ENCODE results near the gene ADAM33.

The ADAM33 gene

DNA sequence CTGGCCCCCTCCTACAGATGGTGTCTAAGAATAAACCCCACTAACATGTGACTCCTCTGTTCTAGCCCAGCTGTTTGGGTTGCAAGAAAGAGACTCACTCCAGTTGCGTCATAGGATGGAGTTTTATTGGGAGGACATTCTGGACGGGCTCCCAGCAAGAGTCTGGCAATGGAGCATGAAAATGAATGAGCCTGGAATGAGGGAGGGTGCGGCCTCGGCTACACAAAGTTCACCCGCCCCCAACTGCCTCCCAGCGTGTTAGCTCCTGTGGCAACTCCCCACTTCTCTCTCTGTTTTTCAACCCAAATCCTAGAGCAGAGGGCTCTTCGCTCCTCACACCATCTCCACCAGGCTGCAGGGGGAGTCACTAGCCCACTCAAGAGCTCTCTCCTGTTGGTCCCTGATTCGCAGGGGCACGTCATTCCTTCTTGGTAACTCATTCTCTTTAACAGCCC, 5.1 kb upstream of the ADAM33 start:
- no peak for DNase-seq

DNA sequence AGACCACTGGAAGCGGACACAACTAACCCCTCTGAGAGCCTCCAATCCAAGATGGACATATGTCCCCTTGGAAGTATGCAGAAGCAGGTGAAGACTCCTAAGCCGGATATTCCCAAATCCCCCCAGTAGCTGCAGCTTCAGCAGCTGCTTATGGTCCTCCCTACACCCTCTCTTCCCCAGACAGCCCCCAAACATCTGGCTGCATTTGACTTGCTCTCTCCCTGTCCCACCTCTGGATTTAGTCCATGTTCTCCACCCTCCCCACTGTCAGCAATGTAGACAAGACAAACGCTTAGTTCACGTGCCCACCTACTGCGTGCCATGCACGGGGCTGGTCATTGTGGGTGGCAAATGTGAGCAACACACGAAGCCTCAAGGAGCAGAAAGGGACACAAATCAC, 4.6 kb upstream of the ADAM33 start:
- no peak for DNase-seq

DNA sequence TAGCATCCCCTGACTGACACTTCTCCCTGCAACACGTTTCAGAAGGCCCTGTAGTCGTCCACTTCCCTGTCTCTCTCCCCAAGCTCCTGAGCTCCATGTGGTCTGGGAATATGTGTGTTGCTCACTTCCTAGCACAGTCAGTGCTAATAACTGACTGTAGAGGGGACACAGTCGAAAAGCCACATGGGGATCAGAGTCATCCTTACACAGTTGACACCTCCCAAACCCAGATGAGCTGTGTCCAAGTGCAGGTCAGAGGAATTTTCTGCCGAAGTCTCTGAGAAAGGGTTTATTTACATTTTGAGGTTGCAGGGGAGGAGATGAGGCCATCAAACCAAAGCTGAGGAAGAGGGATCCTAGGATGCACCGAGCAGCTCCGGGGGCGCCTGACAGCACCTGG, 3.5 kb upstream of the ADAM33 start:
- no peak for DNase-seq

DNA sequence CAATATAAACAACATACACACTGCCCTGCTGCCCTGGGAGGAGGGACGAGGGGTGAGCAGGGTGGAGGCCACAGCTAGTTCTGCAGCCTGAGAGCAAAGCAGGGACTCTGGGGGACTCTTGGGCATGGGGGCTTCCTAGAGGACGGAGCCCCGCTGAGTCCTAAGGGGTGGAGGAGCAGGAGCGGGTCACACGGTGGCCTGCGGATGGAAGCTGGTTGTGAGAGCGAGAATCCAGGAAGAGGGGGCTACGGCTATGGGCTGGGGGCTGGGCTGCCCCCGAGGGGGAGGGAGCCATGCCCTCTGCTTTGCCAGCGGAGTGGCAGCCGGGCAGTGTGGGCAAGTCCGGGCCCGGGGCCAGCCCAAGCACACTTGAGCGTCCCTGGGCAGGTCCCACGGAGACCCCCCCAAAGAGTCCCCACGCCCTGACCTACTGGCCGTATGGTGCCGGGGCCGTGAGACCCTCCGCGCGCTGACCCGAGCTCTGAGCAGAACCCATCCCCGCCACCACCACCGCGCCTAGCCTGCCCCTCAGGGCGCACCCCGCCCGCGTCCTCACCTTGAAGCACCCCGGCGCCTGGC, 369 bp downstream of the ADAM33 start:
- DNase-seq, result no peak

DNA sequence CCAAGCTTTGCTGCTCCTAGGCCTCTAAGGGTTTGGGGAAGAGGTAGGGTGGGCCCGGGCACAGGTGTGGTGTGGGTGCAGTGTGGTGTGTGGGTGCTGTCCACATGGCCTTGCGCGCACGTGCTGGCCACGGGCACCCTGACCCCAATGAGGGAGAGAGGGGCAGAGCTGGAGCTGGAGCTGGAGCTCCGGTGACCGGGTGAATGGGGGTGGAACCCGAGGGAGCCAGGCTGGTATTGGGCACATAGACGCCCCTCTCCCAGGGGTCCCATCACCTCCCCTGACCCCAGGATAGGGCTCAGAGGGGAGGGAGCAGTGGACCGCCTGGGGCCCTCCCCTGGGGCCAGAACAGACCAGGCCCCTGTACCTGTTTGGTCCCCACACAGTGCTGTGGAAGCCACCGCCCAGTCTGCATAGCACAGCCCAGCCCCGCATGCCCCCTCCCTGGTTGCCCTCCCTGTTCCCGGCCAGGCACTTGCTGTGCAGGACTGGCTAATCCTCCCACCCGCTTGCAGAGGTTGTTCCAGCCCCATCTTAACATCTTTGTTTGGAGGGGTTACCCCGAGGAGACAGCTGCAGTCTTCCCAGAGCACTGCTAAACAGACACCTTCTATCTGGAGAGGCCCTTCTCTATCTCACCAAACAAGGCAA, 984 bp downstream of the ADAM33 start:
- DNase-seq, result no peak

DNA sequence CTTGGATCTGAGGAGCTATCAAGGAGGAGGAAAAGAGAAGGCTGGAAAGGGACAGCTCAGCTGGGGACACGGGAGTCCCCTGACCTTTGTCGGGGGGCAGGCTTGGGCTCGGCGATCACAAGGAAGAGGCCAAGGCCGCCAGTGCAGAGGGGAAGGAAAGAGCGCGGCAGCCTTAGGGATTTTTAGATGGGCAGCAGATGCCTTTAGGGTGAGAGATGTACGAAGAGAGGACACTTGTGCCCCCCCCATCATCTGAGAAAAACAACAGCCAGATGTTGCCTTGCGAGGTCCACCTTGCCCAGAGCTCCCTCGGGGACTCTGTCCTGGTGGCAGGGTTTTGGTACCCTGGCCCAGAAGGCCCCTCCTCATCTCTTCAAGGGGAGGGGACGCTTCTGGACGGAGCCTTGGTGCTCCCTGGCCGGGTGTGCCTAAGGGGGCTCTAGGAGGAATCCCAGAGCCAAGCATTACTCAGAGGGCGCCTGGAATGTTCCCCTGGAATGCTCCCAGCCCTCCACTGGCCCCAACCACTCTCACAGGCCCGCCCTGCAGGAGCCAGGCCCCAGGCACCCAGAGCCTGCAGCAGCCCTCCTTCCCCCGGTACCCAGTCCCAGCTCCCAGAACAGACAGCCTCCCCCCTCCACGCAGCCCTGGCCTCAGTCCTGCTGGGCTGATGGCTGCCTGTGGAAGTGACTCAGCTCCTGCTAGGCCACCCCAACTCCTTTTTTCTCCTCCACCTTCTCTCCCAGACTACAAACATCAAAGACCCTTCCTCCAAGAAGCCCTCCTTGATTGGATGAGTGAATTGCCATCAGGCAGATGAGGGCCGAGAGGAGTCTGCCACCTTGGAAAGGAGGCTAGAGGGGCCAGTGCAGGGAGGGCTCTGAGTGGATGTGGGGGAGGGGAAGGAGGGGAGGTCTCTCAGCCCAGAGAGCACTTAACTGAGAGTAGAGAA, 1.8 kb downstream of the ADAM33 start:
- DNase-seq, result no peak

DNA sequence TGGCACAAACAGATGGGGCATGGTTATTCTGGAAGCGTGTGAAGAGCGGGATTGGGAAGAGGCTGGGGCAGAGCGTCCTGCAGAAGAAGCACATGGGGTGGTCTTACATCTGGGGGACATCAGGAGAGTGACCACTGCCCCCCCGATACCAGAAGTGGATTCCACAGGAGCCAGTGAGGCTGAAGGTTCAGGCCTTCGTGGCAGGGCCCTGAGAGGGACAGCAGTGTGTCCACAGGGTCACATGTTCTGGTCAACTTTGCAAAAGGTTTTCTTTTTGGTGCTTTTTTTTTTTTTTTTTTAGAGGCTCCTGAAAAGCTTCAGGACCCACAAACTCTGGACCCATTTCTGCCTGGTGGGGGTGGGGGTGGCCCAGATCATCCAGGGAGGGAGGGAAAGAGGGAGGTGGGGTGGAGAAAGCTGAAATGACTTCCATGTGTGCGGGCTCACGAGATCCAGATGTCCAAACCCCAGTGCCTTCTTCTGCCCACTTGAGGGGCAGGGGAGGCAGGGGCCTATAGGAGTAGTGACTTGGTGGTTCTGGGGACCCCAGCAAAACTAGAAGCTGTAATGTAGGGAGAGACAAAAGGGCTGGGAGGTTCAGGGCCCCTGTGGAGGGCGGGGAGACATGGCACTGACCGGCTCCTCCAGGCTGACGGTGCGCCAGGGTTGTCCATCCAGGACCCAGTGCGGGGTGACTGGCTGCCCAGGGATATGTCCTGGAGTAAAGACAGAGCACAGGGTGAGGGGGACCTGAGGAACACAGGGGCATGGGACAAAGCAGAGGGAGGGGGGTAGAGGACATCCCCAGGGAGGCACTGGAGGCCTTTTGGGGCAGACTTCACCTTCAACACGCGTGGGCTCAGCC, 2.7 kb downstream of the ADAM33 start:
- DNase-seq, result no peak

DNA sequence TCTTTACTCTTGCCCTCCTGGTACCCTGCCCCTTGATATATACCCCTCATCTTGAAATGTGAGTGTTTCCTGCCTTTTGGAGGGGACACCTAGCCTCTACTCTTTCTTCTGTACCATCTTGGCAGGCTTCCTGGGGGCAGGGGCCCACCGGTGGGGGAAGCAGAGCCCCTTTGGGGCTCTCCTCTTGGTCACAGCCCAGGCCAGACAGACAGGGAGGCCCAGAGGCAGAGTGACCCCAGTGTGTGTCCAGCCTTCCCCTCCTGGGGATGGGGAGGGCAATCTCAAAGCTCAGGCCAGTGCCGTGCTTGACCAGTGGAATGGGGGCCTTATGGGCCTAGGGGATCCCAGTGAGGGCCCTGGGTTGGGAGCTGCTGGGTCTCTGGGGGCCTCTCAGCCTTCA, 3.6 kb downstream of the ADAM33 start:
- DNase-seq, result no peak

DNA sequence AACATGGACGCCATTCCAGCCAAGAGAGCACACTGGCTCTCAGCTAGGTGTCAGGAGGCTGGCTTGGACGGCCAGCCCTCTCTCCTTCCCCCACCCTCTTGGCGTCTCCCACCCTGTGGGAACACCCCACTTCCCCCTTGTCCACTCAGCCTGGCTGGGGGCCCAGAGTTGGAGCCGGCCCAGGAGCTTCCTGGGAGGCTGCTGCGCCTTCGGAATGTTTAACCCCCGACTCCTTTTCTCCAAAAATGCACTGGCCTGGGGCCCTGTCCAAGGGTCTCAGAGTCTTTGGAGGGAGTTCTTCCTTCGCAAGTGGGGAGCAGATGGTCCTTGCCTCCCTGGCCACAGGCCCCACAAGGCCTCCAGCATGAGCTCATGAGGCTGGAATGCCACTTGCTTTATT, 4.1 kb downstream of the ADAM33 start:
- no peak for DNase-seq

DNA sequence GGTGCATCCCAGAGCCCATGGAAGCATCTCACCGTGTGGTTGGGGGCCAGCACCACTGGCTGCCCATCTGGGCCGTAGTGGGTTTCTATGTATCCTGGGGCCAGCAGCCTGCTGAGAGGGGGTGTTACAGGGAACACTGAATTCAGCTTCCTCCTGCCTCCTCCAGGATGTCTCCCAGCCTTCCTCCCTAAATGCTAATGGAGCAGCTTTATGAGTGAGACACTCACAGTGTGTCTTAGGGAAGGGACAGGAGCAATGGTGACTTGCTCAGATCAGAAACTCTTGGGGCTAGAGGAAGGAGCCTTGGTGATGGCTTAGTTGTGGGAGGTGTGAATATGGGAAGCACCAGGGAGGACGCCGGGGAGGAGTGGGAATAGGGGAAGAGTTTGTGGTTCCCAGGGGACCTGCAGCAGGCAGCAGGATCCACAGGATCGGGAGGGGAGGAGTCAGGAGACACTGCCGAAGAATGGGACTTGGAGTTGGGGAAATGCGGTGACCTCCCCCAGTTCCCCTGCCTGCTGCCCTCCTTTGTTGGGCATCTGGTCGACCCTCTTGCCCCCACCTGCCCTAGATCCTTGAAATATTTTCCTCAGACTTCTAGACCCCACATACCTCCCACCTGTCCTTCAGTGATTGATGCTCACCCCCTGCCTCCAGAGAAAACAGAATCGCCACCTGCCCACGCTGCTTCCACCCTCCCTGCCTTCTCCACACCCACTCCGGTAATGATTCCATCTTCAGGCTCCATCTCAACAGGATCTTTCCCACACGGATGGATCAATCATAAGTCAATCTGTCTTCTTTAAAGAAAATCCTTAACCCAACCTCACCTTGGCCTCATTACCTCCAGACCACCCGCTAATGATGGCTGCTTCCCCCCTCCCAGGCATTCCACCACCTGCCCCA, 6.6 kb downstream of the ADAM33 start:
- DNase-seq, result no peak

DNA sequence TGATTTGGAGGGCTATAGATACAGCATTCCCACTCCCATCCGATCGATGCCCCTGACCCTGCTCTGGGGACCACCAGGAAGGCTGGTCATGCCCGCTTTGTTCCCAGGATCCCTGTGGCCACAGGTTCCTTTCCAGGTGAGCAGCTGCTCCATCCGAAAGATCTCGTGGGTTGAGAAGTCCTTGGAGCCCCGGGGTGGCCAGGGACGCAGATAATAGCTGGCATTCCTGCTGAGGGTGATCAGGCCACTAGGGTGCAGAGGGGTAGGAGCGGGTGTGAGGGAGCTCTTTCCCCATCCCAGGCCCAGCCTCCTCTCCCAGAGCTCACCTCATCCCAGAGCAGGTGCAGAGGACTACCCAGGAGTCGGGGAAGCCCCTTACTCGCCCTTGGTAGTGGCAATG, 7.4 kb downstream of the ADAM33 start:
- no peak for DNase-seq

DNA sequence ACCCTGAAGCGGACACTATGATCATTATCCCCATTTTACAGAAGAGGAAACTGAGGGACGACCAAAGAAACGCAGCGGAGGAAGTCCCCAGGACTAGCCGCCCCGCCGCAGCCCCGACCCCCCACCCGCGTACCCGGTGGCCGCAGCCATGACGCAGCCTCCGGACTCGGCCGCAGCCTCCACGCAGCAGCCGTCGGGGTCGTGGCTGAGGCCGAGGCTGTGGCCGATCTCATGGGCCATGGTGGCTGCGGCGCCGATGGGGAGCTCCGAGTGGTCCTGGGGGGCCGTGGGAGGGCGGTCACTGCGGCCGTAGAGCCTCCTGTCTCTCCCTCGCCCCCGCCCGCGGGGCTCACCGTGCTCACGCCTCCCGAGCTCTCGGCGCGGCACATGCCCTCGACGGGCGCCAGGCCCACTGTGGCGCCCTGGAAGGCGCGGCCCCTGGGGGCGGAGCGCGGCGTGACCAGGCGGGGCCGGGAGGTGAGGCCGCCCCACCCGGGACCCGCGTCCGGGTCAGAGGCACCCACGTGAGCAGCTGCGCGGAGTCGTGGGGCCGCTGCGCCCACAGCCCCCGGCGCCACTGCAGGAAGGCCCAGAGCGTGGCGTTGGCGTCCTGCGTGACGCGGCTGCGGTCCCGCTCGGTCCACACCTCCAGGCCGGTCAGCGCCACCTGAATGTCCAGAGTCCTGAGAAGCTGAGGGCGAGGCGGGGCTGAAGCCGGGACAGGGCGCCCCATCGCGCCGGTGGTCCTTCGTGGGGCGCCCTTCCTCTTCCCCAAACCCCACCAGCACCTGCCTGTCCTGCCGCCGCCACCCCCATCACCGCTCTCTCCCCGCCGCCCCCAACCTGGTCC, 8.4 kb downstream of the ADAM33 start:
- DNase-seq, result no peak

DNA sequence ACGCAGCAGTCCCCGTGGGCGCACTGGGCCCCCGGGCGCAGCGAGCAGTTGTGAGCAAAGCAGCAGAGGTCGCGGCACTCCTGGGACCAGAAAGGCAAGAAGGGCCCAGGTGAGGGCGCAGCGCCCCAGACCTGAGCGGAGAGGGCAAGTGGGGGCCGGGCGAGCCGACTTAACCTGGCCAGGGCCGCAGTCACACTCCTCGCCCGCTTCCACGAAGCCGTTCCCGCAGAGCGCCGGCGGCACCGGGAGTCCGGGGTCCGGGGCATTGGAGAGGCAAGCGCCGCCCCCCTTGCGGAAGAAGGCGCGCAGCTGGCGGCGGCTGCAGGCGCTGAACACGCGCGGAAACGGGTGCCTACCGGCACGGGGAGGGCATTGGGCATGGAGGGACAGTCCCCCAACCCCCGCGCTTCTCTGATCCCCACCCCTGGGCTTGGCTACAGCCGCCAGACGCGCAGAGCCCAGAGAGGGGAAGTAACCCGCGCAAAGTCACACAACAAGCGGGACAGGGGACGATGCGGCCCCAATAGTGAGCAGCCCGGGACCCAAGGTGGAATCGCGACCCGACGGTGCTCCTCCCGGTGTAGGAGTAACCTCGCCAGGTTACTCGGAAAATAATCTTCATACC, 9.2 kb downstream of the ADAM33 start:
- DNase-seq, result no peak

DNA sequence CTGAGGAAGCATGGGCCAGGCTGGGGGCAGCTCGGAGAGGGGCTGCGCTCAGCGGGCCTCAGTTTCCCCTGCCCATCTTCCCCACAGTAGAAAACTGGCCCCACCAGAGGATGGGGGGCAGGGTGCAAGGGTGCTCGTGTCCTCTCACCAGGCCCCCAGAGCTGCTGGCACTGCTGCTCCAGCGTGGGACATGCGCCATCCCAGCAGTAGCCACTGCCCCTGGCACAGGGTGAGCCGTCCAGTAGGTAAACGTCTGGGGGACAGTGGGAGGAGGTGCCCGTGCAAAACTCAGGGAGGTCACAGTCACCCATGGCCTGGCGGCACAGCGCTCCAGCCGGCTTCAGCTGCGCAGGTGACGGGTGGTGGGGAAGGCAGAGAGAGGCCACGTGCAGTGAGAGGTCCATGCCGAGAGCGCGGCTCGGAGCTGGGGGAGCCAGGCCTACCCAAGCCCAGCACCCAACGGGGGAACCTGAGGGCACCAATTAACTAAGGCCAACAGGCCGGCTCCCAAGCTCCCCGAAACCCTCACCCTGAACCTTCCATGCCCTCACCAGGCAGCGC, 9.7 kb downstream of the ADAM33 start:
- no peak for DNase-seq

DNA sequence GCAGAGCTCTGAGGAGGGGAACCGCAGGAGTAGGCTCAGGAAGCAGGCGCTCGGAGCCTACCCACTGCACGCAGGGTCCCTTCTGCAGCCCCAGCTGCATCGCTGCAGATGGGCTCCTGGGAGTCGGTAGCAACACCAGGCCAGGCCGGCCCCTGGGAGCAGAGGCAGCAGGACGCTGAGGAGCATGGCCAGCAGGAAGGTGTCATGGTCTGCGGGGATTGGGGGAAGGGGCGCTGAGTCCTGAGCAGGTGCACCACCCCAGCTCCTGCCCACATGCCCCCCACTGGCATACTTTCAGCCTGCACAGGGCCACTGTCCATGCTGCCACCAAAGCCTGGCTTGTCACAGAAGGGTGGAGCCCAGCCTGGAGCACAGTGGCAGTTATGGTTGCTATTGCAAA, 10.9 kb downstream of the ADAM33 start:
- no peak for DNase-seq

DNA sequence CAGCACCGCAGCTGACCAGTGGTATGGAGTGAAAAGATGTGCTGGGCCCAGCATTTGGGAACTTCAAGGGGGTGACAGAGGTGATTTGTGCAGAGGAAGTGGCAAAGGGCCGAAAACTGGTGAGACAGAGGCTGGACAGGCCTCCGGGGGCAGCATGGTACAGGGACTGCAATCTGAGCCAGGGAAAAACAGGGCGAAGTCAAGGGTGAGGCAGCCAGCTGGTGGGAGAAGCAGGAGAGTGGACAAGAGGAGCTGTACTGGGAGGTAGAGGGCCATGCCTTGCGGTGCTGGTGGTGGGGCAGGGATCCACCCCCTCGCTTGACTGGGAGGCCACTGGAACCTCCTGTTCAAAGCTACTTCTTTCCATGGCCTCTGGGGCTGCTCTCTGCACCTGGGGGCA, 11.3 kb downstream of the ADAM33 start:
- DNase-seq, result peak; percentile 59

DNA sequence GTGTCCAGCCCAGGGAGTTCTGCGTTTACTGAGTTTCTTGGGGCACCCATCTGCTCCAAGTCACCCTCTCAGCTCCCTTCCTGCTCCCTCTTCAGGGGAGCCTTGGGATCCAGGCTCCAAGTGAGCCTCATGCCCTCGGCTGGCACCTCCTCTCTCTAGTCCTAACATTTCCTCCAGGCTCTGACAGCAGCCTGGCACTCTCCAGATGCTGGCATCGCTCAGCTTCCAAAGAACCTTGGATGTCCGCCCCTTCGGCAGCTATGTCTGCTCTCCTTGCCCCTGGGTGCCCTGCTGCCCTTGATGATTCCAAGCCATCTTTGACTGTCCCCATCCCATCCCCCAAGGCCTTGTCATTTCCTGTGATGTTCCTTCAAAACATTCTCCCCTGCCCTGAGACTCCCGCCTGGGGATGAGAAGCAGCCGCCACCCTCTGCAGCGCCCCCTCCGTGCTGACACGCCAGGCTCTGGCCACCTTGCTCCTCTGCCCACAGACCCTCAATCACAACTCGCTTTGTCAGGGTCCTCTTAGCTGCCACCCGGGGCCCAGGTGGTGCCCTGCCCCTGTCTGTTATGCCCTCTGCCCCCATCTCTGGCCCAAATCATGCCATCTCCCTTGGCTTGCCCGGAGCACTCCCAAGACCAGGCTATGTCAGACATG, 12.0 kb downstream of the ADAM33 start:
- no peak for DNase-seq

DNA sequence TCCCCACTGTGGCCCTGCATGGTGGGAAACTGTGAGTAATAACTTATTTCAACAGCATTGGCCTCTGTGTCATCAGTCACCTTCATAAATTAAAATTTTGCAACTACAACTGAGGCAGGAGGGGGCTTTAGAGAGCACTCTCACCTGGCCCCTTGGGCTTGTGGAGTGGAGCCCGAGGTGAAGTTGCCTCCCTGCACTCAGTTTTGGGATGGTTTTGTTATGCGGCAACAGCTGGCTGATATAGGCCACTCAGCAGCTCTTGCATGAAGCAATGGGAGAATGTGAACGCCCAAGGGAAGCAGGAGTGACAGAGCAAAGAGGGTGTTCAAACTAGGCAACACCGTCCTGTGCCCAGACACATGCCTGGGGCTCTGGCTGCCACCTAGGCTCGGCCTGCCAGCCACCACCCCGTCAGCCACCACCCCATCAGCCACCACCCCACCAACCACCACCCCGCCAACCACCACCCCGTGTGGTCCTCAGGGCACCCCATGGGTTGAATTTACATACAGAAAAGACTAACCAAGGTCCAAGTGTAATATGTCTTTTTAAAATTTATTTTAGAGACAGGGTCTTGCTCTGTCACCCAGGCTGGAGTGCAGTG, 14.3 kb downstream of the ADAM33 start:
- DNase-seq, result no peak

DNA sequence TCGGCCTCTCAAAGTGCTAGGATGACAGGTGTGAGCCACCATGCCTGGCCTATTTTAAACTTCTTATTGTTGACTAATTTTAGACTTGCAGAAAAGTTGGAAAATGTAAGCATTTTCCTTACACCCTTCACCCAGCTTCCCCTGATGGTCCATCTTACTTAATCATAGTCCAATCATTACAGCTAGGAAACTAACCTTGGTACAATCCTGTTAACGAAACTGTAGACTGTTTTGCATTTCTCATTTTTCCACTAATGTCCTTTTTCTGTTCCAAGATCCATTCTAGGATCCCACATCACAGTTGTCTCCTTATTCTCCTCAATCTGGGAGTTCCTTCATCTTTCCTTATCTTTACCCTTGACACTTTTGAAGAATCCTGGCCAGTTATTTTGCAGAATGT, 18.0 kb downstream of the ADAM33 start:
- no peak for DNase-seq

Data from SHP77 treated with DMSO at 0.1 percent for 48 hours (cell line).